ENCODE results near the gene MED9. TPM values are rescaled to one million over a fixed set of nuclear protein-coding genes. Genes with fewer than 3 reads are reported as not detected.

The MED9 gene
- total RNA-seq, 1 experiment from 2014 or later = 28.3 TPM

DNA sequence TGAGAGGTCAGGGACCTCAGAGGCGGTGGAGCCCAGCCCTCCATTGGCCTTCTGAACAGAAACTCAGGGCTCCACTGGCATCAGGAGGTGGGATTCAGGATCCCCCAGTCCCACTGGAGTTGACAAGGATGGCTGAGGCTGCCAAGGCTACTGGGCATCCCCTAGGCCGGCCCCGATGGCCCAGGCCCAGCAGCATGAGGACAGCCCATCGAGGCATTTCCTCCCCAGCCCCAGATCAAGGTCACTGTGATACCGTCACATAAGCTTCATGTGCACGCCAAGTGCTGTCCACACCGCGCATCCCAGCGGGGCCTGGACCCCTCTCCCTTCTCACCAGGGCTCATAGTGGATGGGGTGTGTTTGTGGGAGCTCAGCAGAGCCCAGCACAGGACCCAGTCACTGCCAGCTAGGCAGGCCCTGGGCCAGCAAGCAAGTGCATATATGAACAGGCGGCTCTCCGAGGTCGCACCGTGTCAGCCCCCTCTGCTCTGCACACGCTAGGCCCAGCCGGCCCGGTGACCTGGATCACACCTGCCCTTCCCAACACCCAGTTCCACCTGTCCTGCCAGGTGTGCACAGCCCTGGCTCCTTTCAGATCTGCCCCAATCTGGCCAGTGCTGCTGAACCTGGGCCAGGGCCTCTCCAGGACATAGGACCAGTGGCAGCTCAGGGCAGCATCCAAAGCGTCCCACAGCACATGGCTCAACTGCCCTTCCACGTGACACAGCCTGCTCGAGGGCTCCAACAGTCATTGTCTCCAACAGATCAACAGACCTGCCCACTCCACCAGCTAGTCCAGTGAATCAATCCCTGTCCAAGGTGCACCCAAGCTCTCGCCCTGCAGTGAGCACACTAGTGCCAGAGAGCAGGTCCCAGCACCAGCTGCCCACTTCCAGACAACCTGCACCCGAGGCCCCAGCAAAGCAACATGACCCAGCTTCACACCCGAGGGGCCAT is 52.2 kb downstream of the MED9 start:
- no peaks in the 10 kb centered on the region for H3K4me1 ChIP-seq (ENCODE audit: insufficient read depth, low read length)
- H3K4me3 ChIP-seq (ENCODE audit: low read length) = no peak overlapping the region
- H3K9me3 ChIP-seq (ENCODE audit: low read length) = peaks cover 10% of the 10 kb centered on the region; the same call in 1 of the 2 replicates
- H3F3A ChIP-seq (ENCODE audit: low read length, unreplicated experiment) = no peaks in the 10 kb centered on the region
- no peak overlapping the region for H2AFZ ChIP-seq (ENCODE audit: low read length)
- POLR2A ChIA-PET (ENCODE audit: unreplicated experiment) = no interaction called here
- CTCF ChIA-PET = no interaction called here
- no peaks in the 10 kb centered on the region for H3K36me3 ChIP-seq (ENCODE audit: low read depth, low read length)
- DNase-seq (no peak), ATAC-seq (no peak)
- intact Hi-C loops (cut with micrococcal nuclease) = no loop called here
- BruUV-seq (replicated peaks) = no TSS peak
- no peak overlapping the region for H3K27ac ChIP-seq (ENCODE audit: low read length)
- H3K9me2 ChIP-seq (replicated peaks; ENCODE audit: low read length) = no peaks in the 10 kb centered on the region
- no peak overlapping the region for H3K9ac ChIP-seq (ENCODE audit: low read length)
- TF ChIP-seq, protein P1, sequence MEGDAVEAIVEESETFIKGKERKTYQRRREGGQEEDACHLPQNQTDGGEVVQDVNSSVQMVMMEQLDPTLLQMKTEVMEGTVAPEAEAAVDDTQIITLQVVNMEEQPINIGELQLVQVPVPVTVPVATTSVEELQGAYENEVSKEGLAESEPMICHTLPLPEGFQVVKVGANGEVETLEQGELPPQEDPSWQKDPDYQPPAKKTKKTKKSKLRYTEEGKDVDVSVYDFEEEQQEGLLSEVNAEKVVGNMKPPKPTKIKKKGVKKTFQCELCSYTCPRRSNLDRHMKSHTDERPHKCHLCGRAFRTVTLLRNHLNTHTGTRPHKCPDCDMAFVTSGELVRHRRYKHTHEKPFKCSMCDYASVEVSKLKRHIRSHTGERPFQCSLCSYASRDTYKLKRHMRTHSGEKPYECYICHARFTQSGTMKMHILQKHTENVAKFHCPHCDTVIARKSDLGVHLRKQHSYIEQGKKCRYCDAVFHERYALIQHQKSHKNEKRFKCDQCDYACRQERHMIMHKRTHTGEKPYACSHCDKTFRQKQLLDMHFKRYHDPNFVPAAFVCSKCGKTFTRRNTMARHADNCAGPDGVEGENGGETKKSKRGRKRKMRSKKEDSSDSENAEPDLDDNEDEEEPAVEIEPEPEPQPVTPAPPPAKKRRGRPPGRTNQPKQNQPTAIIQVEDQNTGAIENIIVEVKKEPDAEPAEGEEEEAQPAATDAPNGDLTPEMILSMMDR (conservative IDR thresholded peaks at IDR 0.05; ENCODE audit: low read depth, low read length) = no peak
- no peak for TF ChIP-seq EZH2phosphoT487 (IDR thresholded peaks at IDR 0.05; ENCODE audit: borderline replicate concordance, low read length)
- no peak for TF ChIP-seq EZH2 (IDR thresholded peaks at IDR 0.05; ENCODE audit: low read length, unreplicated experiment)
- no peak overlapping the region for H3K4me2 ChIP-seq (ENCODE audit: low read length)
- H3K79me2 ChIP-seq (ENCODE audit: low read length) = no peaks in the 10 kb centered on the region
- no peaks in the 10 kb centered on the region for H4K20me1 ChIP-seq (ENCODE audit: low read length)
- H3K27me3 ChIP-seq (ENCODE audit: low read length) = no peaks in the 10 kb centered on the region

DNA sequence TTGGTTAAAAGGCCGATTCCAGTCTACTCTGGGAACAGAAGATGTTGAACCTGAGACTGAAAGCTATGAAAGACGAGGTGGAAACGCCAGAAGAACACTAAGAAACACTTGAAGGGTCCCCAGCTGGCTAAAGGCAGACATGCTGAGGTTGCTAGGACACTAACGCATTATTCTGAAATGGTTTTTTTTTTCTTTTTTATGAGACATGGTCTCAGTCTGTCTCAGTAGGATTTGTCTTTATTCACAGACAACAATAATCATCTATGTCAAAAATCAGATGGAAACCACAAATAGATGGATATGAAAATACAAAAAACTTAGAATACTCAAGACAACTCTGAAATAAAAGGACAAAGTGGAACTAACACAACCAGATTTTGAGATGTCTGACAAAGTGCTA is 54.4 kb downstream of the MED9 start:
- H3F3A ChIP-seq (ENCODE audit: low read length, unreplicated experiment) = no peaks in the 10 kb centered on the region
- H4K20me1 ChIP-seq (ENCODE audit: low read length) = no peaks in the 10 kb centered on the region
- no peaks in the 10 kb centered on the region for H3K79me2 ChIP-seq (ENCODE audit: low read length)
- DNase-seq (no peak), ATAC-seq (no peak)
- H3K4me2 ChIP-seq (ENCODE audit: low read length) = no peak overlapping the region
- H3K4me1 ChIP-seq (ENCODE audit: insufficient read depth, low read length) = no peaks in the 10 kb centered on the region
- H3K9me2 ChIP-seq (replicated peaks; ENCODE audit: low read length) = no peaks in the 10 kb centered on the region
- no peak overlapping the region for H3K9ac ChIP-seq (ENCODE audit: low read length)
- ChIA-PET CTCF (no interaction called here), POLR2A (ENCODE audit: unreplicated experiment) (no interaction called here)
- H3K36me3 ChIP-seq (ENCODE audit: low read depth, low read length) = no peaks in the 10 kb centered on the region
- H3K9me3 ChIP-seq (ENCODE audit: low read length) = peaks cover 10% of the 10 kb centered on the region; the same call in 1 of the 2 replicates
- no peak overlapping the region for H3K27ac ChIP-seq (ENCODE audit: low read length)
- no peak overlapping the region for H3K4me3 ChIP-seq (ENCODE audit: low read length)
- no peak for TF ChIP-seq EZH2phosphoT487 (IDR thresholded peaks at IDR 0.05; ENCODE audit: borderline replicate concordance, low read length)
- TF ChIP-seq EZH2 (IDR thresholded peaks at IDR 0.05; ENCODE audit: low read length, unreplicated experiment) = no peak
- TF ChIP-seq, protein P1 (conservative IDR thresholded peaks at IDR 0.05; ENCODE audit: low read depth, low read length) = no peak
- H2AFZ ChIP-seq (ENCODE audit: low read length) = no peak overlapping the region
- BruUV-seq (replicated peaks) = no TSS peak
- intact Hi-C loops (cut with micrococcal nuclease) = no loop called here
- no peaks in the 10 kb centered on the region for H3K27me3 ChIP-seq (ENCODE audit: low read length)

DNA sequence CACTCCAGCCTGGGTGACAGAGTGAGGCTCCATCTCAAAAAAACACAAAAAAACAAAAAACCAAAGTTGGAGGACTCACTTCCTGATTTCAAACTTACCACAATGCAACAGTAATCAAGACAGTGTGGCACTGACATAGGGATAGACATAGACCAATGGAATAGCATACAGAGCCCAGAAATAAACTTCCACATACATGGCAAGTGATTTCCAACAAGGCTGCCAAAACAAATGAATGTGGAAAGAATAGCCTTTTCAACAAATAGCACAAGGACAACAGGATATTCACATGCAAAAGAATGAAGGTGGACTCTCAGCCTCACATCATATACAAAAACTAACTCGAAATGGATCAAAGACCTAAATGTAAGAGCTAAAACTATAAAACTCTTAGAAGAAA is 56.2 kb downstream of the MED9 start:
- no peak for DNase-seq
- no peak for TF ChIP-seq EZH2phosphoT487 (IDR thresholded peaks at IDR 0.05; ENCODE audit: borderline replicate concordance, low read length)
- TF ChIP-seq EZH2 (IDR thresholded peaks at IDR 0.05; ENCODE audit: low read length, unreplicated experiment) = no peak
- TF ChIP-seq, protein P1 (conservative IDR thresholded peaks at IDR 0.05; ENCODE audit: low read depth, low read length) = no peak
- Histone ChIP-seq H3K27ac (ENCODE audit: low read length) (no peak overlapping the region), H3K9me2 (replicated peaks; ENCODE audit: low read length) (no peaks in the 10 kb centered on the region), H3F3A (ENCODE audit: low read length, unreplicated experiment) (no peaks in the 10 kb centered on the region), H3K27me3 (ENCODE audit: low read length) (no peaks in the 10 kb centered on the region), H3K4me3 (ENCODE audit: low read length) (no peak overlapping the region), H3K4me1 (ENCODE audit: insufficient read depth, low read length) (peaks cover 7% of the 10 kb centered on the region), H3K79me2 (ENCODE audit: low read length) (no peaks in the 10 kb centered on the region), H3K4me2 (ENCODE audit: low read length) (no peak overlapping the region), H3K36me3 (ENCODE audit: low read depth, low read length) (no peaks in the 10 kb centered on the region), H3K9ac (ENCODE audit: low read length) (no peak overlapping the region), H2AFZ (ENCODE audit: low read length) (no peak overlapping the region), H3K9me3 (ENCODE audit: low read length) (peaks cover 10% of the 10 kb centered on the region; the same call in 1 of the 2 replicates), H4K20me1 (ENCODE audit: low read length) (no peaks in the 10 kb centered on the region)
- ChIA-PET POLR2A (ENCODE audit: unreplicated experiment) (no interaction called here), CTCF (no interaction called here)
- intact Hi-C loops (cut with micrococcal nuclease) = no loop called here
- BruUV-seq (replicated peaks) = no TSS peak
- no peak for ATAC-seq

All from PC-3 (cell line).